COLO668 (cell line): ENCODE data around the gene GPRASP3.

ENCODE experiments used
- DNase-seq: peaks from one replicate; lab custom pipeline; 2025; ENCODE audit not compliant: unreplicated experiment; lab: John Stamatoyannopoulos, UW

GPRASP3 gene

GRCh38 chrX:102745857-102746584 is 25.5 kb downstream of the GPRASP3 start:
- DNase-seq: no peak

DNA sequence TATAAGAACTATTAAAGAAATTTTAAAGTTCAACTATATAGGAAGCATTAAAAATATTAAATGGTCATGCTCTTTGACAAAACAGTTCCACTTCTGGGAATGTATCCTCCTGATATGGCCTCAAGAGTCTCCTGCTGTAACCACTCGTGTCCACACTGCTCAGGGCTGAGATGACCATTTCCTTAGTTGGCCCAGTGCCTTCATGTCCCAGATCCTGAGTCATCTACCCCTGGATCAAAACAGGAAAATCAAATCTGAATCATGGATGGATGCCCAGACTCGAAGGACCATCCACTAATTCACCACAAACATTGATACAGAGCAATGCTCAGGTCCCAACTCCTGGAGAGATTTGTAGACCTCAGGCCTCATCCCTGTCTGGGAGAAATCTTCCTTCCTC is 44.7 kb downstream of the GPRASP3 start:
- no peak for DNase-seq

DNA sequence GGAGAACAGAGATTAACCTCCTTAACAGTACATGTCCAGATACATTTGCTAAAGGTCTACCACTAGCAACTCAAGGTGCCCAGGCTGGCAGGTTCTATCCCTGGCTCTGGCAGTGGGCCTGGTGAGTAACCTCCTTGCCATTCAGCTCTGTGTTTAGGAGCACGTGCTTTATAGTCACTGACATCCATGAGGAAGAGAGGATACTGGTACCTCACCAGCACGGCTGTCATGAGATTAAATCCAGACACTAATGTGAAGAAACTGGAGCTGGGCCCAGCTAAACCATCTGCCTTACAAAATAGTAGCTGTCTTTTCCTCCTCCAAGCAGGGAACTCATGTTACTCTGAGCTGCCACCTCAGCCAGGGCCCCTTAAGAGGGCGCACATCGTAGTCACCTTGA is 45.3 kb downstream of the GPRASP3 start:
- no peak for DNase-seq

DNA sequence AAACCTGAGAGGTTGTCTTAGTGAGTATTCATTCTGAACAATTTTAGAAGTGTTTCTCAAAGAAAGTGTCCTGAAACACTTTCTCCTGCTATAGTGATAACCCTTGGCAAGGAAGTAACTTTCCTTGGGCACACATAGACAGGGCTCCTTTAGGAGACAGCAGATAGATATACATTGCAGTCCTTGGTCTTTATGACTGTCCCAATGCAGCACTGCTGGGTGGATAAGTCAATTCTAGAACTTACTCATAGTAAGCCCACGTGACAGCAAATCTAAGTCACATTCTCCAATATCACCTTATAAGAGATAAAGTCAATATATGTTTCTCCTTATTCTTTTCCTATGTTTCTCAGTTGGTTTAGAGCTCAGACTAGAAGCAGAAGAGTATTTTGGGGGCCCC is 46.7 kb downstream of the GPRASP3 start:
- no peak for DNase-seq

DNA sequence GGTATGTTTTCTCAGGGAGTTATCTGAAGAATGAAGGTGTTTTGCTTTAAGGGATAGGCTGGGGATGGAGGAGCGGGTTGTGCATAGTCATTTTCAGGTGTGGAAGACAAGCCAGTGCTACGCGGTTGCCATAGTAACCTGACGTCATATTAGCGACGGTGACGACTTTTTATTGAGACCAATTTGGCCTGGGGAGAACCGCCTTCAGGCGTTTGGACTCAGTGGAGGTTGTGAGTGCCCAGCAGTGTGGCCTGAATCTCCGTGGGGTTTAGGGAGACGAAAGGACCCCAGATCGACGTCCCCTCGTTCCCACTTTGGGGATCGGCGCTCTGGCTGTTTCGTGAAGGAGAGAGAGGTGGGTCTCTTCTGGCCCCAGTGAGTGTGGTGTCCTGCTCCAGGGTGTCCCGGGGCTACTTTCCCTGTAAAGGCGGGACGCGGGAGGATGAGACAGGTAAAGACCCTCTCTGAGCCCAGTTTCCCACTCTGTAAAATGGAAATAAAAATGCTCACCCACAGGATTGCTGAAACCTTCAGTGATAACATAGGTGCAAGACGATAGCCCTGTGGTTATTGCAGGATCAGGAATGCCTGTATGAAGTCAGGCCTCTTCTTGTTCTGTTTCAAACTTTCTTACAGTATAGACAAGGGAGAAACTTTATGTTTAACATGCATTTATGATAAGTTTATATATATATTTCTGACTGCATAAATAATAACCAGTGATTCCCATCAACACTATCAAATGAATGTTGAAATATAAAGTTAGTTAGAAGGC is 48.6 kb downstream of the GPRASP3 start:
- peak; percentile 87 for DNase-seq
